ENCODE measurements around the gene NFU1.

DNA sequence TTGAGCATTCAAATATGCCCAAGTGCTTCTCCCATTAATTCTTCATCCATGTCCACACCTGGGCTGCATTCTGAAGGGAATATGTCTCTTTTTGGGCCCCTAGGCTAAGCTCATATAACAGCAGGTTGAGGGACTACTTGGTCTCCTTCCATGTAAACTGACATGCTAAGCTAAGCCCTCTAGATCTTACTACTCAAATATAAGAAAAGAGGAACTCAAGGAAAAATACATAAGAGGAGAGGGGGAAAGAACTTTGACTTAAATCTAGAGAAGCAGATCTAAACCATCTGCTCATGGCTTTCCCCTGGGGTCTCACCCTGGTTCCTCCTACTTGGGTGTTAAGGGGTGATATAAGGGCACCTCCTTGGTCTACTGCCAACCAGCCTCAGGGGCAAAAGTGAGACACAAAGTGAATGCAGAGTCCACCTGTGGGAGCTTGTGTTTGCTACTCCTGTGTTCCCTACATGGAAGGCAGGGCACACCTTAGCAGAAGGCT is 19.8 kb upstream of the NFU1 start:
- TF ChIP-seq, protein P1, sequence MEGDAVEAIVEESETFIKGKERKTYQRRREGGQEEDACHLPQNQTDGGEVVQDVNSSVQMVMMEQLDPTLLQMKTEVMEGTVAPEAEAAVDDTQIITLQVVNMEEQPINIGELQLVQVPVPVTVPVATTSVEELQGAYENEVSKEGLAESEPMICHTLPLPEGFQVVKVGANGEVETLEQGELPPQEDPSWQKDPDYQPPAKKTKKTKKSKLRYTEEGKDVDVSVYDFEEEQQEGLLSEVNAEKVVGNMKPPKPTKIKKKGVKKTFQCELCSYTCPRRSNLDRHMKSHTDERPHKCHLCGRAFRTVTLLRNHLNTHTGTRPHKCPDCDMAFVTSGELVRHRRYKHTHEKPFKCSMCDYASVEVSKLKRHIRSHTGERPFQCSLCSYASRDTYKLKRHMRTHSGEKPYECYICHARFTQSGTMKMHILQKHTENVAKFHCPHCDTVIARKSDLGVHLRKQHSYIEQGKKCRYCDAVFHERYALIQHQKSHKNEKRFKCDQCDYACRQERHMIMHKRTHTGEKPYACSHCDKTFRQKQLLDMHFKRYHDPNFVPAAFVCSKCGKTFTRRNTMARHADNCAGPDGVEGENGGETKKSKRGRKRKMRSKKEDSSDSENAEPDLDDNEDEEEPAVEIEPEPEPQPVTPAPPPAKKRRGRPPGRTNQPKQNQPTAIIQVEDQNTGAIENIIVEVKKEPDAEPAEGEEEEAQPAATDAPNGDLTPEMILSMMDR (conservative IDR thresholded peaks at IDR 0.05 in 1 of 2, IDR thresholded peaks at IDR 0.05 in 1 of 2; ENCODE audit: low read depth in 1 of 2, low read length in 2 of 2) = no peak
- no peak for TF ChIP-seq EZH2 (IDR thresholded peaks at IDR 0.05; ENCODE audit: low read length, missing control alignments)
